22Rv1 (cell line): ENCODE measurements around the gene CFAP210.
A peak's percentile ranks its signal among the peaks of the same experiment; 100 is the strongest.

Experiments
- H3K27ac ChIP-seq: fragments of 450-650 bp; 2 replicates; pipeline ENCODE4 v1.5.1; 2017
- CTCF ChIP-seq: fragments of 450-650 bp; IDR thresholded peaks from 2 replicates; pipeline ENCODE4 v1.5.1; 2017; ENCODE audit warnings: mild to moderate bottlenecking
- ZFX ChIP-seq: fragments of 450-650 bp; IDR thresholded peaks from 2 replicates; pipeline ENCODE4 v1.6.1; 2017; ENCODE audit warnings: antibody characterized with exemption, borderline replicate concordance

CFAP210 gene

GRCh38 chr2:169694113-169694893, at the start of gene CFAP210, which contains the start of gene PHOSPHO2:
CFAP210 (minus strand) TSS chr2:169694405; CDS start chr2:169694327, 78 bp downstream.
PHOSPHO2 (plus strand) TSS chr2:169694469; CDS start chr2:169700972, 6,503 bp downstream.
- TF ChIP-seq CTCF (no peak), ZFX (no peak)

GRCh38 chr2:169743549-169743948, 49.3 kb upstream of the CFAP210 start:
- TF ChIP-seq CTCF = no peak
- no peak for TF ChIP-seq ZFX
- no peak overlapping the region for H3K27ac ChIP-seq

More at GRCh38 chr2:169694113-169694893, at the start of gene CFAP210, which contains the start of gene PHOSPHO2:
- peak within 1 kb of the TSS; percentile 74 for H3K27ac ChIP-seq

DNA sequence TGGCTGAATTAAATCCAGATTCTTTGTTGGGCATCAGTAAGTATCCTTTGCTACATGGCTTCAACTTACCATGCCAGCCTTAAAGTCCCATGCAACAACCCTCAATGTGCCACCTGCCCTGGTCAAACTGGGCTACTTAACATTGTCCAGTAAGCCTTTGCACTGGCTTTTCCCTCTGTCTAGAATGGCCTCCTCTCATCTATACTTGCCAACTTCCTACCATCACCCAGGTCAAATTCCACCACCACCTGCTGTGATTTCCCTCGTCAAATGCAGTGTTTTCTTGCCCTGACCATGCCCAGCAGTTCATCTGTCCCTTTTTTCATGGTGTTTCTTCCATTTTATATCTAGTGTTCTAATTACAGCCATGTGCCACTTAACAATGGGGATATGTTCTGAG, 45.1 kb upstream of the CFAP210 start:
- H3K27ac ChIP-seq = no peak overlapping the region; the same call in 1 of the 2 replicates
- TF ChIP-seq ZFX = no peak
- TF ChIP-seq CTCF = no peak

GRCh38 chr2:169738566-169739229, 44.5 kb upstream of the CFAP210 start:
- no peak overlapping the region; the same call in 1 of the 2 replicates for H3K27ac ChIP-seq
- no peak for TF ChIP-seq CTCF
- no peak for TF ChIP-seq ZFX

- TF ChIP-seq CTCF (no peak), ZFX (no peak)
- H3K27ac ChIP-seq = no peak overlapping the region
Measured at GRCh38 chr2:169736902-169737301, 42.7 kb upstream of the CFAP210 start.

DNA sequence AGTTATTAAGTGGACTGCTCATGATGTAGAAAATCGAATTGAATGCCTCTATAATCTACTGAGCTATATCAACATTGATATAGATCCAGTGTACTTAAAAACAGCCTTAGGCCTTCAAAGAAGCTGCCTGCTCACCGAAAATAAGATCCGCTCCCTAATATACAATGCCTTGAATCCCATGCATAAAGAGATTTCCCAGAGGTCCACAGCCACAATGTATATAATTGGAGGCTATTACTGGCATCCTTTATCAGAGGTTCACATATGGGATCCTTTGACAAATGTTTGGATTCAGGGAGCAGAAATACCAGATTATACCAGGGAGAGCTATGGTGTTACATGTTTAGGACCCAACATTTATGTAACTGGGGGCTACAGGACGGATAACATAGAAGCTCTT, 41.4 kb upstream of the CFAP210 start:
- no peak overlapping the region for H3K27ac ChIP-seq
- no peak for TF ChIP-seq CTCF
- TF ChIP-seq ZFX = no peak
